SK-N-MC (cell line): ENCODE data around the gene SFSWAP.

Experiments used
- EZH2 ChIP-seq: fragments of 200-600 bp; sonication (generic); IDR thresholded peaks from one replicate; pipeline ENCODE4 v1.6.1; 2017; ENCODE audit warnings: antibody characterized with exemption
- FOXP2 ChIP-seq: optimal IDR thresholded peaks from 2 replicates; pipeline ENCODE3; 2011; ENCODE audit warnings: mild to moderate bottlenecking, moderate library complexity; ENCODE audit not compliant: insufficient read depth; ENCODE audit errors: extremely low read length, control extremely low read depth
- POLR2AphosphoS5 ChIP-seq: IDR thresholded peaks from 2 replicates; pipeline ENCODE4 v1.6.1; 2012; ENCODE audit warnings: mild to moderate bottlenecking, low read depth, low read length, borderline replicate concordance

- TF ChIP-seq EZH2 (no peak), POLR2AphosphoS5 (no peak), FOXP2 (no peak)
Observed at GRCh38 chr12:131720921-131721320, 10.0 kb downstream of the SFSWAP start.
